Stromal cell of bone marrow (primary cell): ENCODE measurements around the gene HSD11B1L.
A peak's percentile ranks its signal among the peaks of the same experiment; 100 is the strongest.

Experiments
- DNase-seq: peaks from one replicate; pipeline ENCODE4 v3.0.0-alpha.2; 2012; ENCODE audit warnings: low read depth

The HSD11B1L gene

GRCh38 chr19:5680437-5681368 is at the start of gene HSD11B1L, which contains the start of gene MICOS13:
Gene HSD11B1L (plus strand): TSS chr19:5681027. CDS start chr19:5684833, 3,806 bp downstream.
Gene MICOS13 (minus strand): TSS chr19:5680516. CDS start chr19:5680486, 30 bp downstream.
- peak; percentile 99 for DNase-seq

GRCh38 chr19:5631567-5632240 is 49.1 kb upstream of the HSD11B1L start:
- no peak for DNase-seq

GRCh38 chr19:5632241-5632612 is 48.6 kb upstream of the HSD11B1L start:
- no peak for DNase-seq

- DNase-seq: no peak
Observed at GRCh38 chr19:5632657-5633056, 48.2 kb upstream of the HSD11B1L start.

GRCh38 chr19:5635427-5635826 is 45.4 kb upstream of the HSD11B1L start:
- DNase-seq: no peak

- no peak for DNase-seq
Observed at GRCh38 chr19:5637971-5638370, 42.9 kb upstream of the HSD11B1L start.

- no peak for DNase-seq
Observed at GRCh38 chr19:5641171-5641570, 39.7 kb upstream of the HSD11B1L start.

GRCh38 chr19:5642204-5642603 is 38.6 kb upstream of the HSD11B1L start:
- DNase-seq: no peak

GRCh38 chr19:5643060-5643459 is 37.8 kb upstream of the HSD11B1L start:
- no peak for DNase-seq

- no peak for DNase-seq
Observed at GRCh38 chr19:5644037-5644436, 36.8 kb upstream of the HSD11B1L start.

GRCh38 chr19:5645409-5645808 is 35.4 kb upstream of the HSD11B1L start:
- no peak for DNase-seq

- no peak for DNase-seq
Observed at GRCh38 chr19:5646703-5647102, 34.1 kb upstream of the HSD11B1L start.

GRCh38 chr19:5648464-5648863 is 32.4 kb upstream of the HSD11B1L start:
- DNase-seq: no peak

GRCh38 chr19:5651361-5651760 is 29.5 kb upstream of the HSD11B1L start:
- DNase-seq: no peak

- no peak for DNase-seq
Observed at GRCh38 chr19:5652261-5652660, 28.6 kb upstream of the HSD11B1L start.

- DNase-seq: no peak
Observed at GRCh38 chr19:5654931-5655330, 25.9 kb upstream of the HSD11B1L start.

- no peak for DNase-seq
Observed at GRCh38 chr19:5655412-5655811, 25.4 kb upstream of the HSD11B1L start.

GRCh38 chr19:5661483-5661882 is 19.3 kb upstream of the HSD11B1L start:
- DNase-seq: no peak

- no peak for DNase-seq
Observed at GRCh38 chr19:5663904-5664303, 16.9 kb upstream of the HSD11B1L start.

- DNase-seq: no peak
Observed at GRCh38 chr19:5664515-5664914, 16.3 kb upstream of the HSD11B1L start.

- DNase-seq: peak; percentile 75
Observed at GRCh38 chr19:5665781-5666513, 14.9 kb upstream of the HSD11B1L start.

GRCh38 chr19:5666921-5667610 is 13.8 kb upstream of the HSD11B1L start:
- DNase-seq: no peak
